ENCODE data around the gene RPS16. TPM values are rescaled to one million over a fixed set of nuclear protein-coding genes. Genes with fewer than 3 reads are reported as not detected.

Gene RPS16
- total and polyA plus RNA-seq, 2 of the 13 experiments (the other 11 are each of a cell fraction or from before 2014, with no cell fraction given) = 488 to 2,583 TPM

GRCh38 chr19:39390751-39391437 is 44.9 kb downstream of the RPS16 start, which contains the start of the genes MED29 and PAF1 (continued):
- TF ChIP-seq ZSCAN30 (CRISPR knock-in tag; IDR thresholded peaks at IDR 0.05) (no peak), MXI1 (IDR thresholded peaks at IDR 0.05; ENCODE audit: borderline replicate concordance, low read depth, low read length) (peak; percentile 13; the same call in 1 of the 3 replicates), ZNF564 (CRISPR knock-in tag; IDR thresholded peaks at IDR 0.05) (peak; percentile 66; the same call in 1 of the 2 replicates), PBX2 (CRISPR knock-in tag; IDR thresholded peaks at IDR 0.05) (peak; percentile 86), RXRA (CRISPR knock-in tag; IDR thresholded peaks at IDR 0.05) (no peak), ZNF296 (CRISPR knock-in tag; conservative IDR thresholded peaks at IDR 0.05) (no peak), MYC (CRISPR knock-in tag; IDR thresholded peaks at IDR 0.05; ENCODE audit: borderline replicate concordance) (peak; percentile 52; the same call in 1 of the 2 replicates), FLYWCH1 (CRISPR knock-in tag; IDR thresholded peaks at IDR 0.05) (no peak), E2F1 (CRISPR knock-in tag; IDR thresholded peaks at IDR 0.05) (peak; percentile 89), ZNF337 (CRISPR knock-in tag; IDR thresholded peaks at IDR 0.05; ENCODE audit: borderline replicate concordance, low read depth) (no peak), ZNF572 (CRISPR knock-in tag; IDR thresholded peaks at IDR 0.05) (peak; percentile 66; the same call in 1 of the 2 replicates), ISL2 (CRISPR knock-in tag; IDR thresholded peaks at IDR 0.05) (no peak), RCOR2 (CRISPR knock-in tag; IDR thresholded peaks at IDR 0.05) (no peak), MAZ (IDR thresholded peaks at IDR 0.05; ENCODE audit: borderline replicate concordance, low read depth, low read length) (no peak), MAZ (CRISPR knock-in tag; IDR thresholded peaks at IDR 0.05; ENCODE audit: low read depth) (peak; percentile 91), RFXAP (CRISPR knock-in tag; IDR thresholded peaks at IDR 0.05; ENCODE audit: borderline replicate concordance) (peak; percentile 42; the same call in 1 of the 2 replicates), SP5 (CRISPR knock-in tag; IDR thresholded peaks at IDR 0.05; ENCODE audit: borderline replicate concordance, low read depth) (no peak), MEIS2 (CRISPR knock-in tag; IDR thresholded peaks at IDR 0.05) (peak; percentile 41; the same call in 1 of the 2 replicates), ZNF546 (CRISPR knock-in tag; conservative IDR thresholded peaks at IDR 0.05) (no peak), IKZF1 (IDR thresholded peaks at IDR 0.05) (no peak), ZNF34 (CRISPR knock-in tag; IDR thresholded peaks at IDR 0.05; ENCODE audit: borderline replicate concordance) (peak; percentile 30; the same call in 1 of the 2 replicates), ZNF577 (CRISPR knock-in tag; IDR thresholded peaks at IDR 0.05; ENCODE audit: borderline replicate concordance, low read depth) (no peak), AGO2 (optimal IDR thresholded peaks at IDR 0.05; ENCODE audit: low read depth, low read length) (peak; percentile 79), ZNF781 (CRISPR knock-in tag; IDR thresholded peaks at IDR 0.05; ENCODE audit: borderline replicate concordance, not compliant biosample characterization) (no peak), ZBTB7A (CRISPR knock-in tag; IDR thresholded peaks at IDR 0.05) (peak; percentile 88; the same call in 1 of the 2 replicates), ZNF710 (CRISPR knock-in tag; IDR thresholded peaks at IDR 0.05; ENCODE audit: borderline replicate concordance) (no peak)

All from HepG2 (cell line).